Glutamatergic neuron (in vitro differentiated cells): ENCODE data around the gene AVP. TPM values are rescaled to one million over a fixed set of nuclear protein-coding genes. Genes with fewer than 3 reads are reported as not detected.
A peak's percentile ranks its signal among the peaks of the same experiment; 100 is the strongest.

Experiments
- DNase-seq: peaks from one replicate; pipeline ENCODE4 v3.0.0; 2022
- H3K27ac Mint-ChIP-seq: one replicate; pipeline ENCODE4 v1.8.0; 2020; ENCODE audit warnings: mild to moderate bottlenecking, mixed read lengths, inconsistent platforms; ENCODE audit not compliant: unreplicated experiment
- H3K27me3 Mint-ChIP-seq: one replicate; pipeline ENCODE4 v1.8.0; 2020; ENCODE audit warnings: mild to moderate bottlenecking, moderate library complexity, mixed read lengths, inconsistent platforms; ENCODE audit not compliant: unreplicated experiment
- H3K36me3 Mint-ChIP-seq: one replicate; pipeline ENCODE4 v1.8.0; 2020; ENCODE audit warnings: mild to moderate bottlenecking, mixed read lengths, inconsistent platforms; ENCODE audit not compliant: unreplicated experiment
- H3K4me1 Mint-ChIP-seq: one replicate; pipeline ENCODE4 v1.8.0; 2020; ENCODE audit warnings: mild to moderate bottlenecking, low read depth, mixed read lengths, inconsistent platforms; ENCODE audit not compliant: unreplicated experiment
- H3K4me3 Mint-ChIP-seq: one replicate; pipeline ENCODE4 v1.8.0; 2020; ENCODE audit warnings: mild to moderate bottlenecking, mixed read lengths, inconsistent platforms; ENCODE audit not compliant: unreplicated experiment
- H3K9me3 Mint-ChIP-seq: one replicate; pipeline ENCODE4 v1.8.0; 2020; ENCODE audit warnings: mild to moderate bottlenecking, moderate library complexity, mixed read lengths, inconsistent platforms; ENCODE audit not compliant: unreplicated experiment
- CTCF ChIP-seq: fragments of 200-600 bp; sonication (generic); IDR thresholded peaks from one replicate; pipeline ENCODE4 v1.5.0; 2021; ENCODE audit not compliant: partially characterized antibody, unreplicated experiment
- total RNA-seq: library from RNA; stranded (reverse); fragmentation: NEBNext Ultra II Directional; extraction: Animal tissue kit (Norgen Biotek cat#: 25700); gene quantifications from one replicate; pipeline ENCODE4 v1.2.1, GENCODE V29; 2021; ENCODE audit not compliant: unreplicated experiment

AVP gene
- total RNA-seq, 1 donor from 2014 or later: not detected

- no peak for TF ChIP-seq CTCF
- Mint-ChIP-seq H3K9me3 (no peaks in the 10 kb centered on the region), H3K27ac (no peak overlapping the region), H3K36me3 (no peaks in the 10 kb centered on the region), H3K4me1 (no peaks in the 10 kb centered on the region), H3K27me3 (peaks cover under 1% of the 10 kb centered on the region), H3K4me3 (no peak overlapping the region)
- DNase-seq: no peak
Measured at GRCh38 chr20:3059489-3059888, 25.0 kb downstream of the AVP start.

- H3K27ac Mint-ChIP-seq: no peak overlapping the region
- TF ChIP-seq CTCF: peak; percentile 29
- no peaks in the 10 kb centered on the region for H3K9me3 Mint-ChIP-seq
- peaks cover 4% of the 10 kb centered on the region for H3K4me1 Mint-ChIP-seq
- no peaks in the 10 kb centered on the region for H3K36me3 Mint-ChIP-seq
- no peak for DNase-seq
- H3K4me3 Mint-ChIP-seq: no peak overlapping the region
- no peaks in the 10 kb centered on the region for H3K27me3 Mint-ChIP-seq
Measured at GRCh38 chr20:3051385-3052019, 33.0 kb downstream of the AVP start.

GRCh38 chr20:3047486-3048419, 36.8 kb downstream of the AVP start:
- Mint-ChIP-seq H3K4me3 (peak overlapping the region; percentile 88), H3K36me3 (no peaks in the 10 kb centered on the region), H3K4me1 (peaks cover 8% of the 10 kb centered on the region), H3K27me3 (peaks cover 4% of the 10 kb centered on the region), H3K9me3 (peaks cover 5% of the 10 kb centered on the region), H3K27ac (no peak overlapping the region)
- no peak for TF ChIP-seq CTCF
- no peak for DNase-seq

- no peak for TF ChIP-seq CTCF
- DNase-seq: no peak
- Mint-ChIP-seq H3K9me3 (peaks cover 10% of the 10 kb centered on the region), H3K4me3 (peak overlapping the region; percentile 88), H3K27ac (no peak overlapping the region), H3K4me1 (peaks cover 15% of the 10 kb centered on the region), H3K27me3 (peaks cover 6% of the 10 kb centered on the region), H3K36me3 (no peaks in the 10 kb centered on the region)
Measured at GRCh38 chr20:3046677-3047462, 37.7 kb downstream of the AVP start.
